Mesenteric fat pad (tissue), 1 donor: ENCODE results near the gene SEPTIN3. TPM values are rescaled to one million over a fixed set of nuclear protein-coding genes. Genes with fewer than 3 reads are reported as not detected.
"Not testable (repeated sequence)": the region's sequence is repeated elsewhere in the genome, so short reads cannot be mapped to it uniquely, and the experiment has no call there.

Experiments used
- DNase-seq: peaks from one replicate; pipeline ENCODE4 v3.0.0-alpha.2; 2020; ENCODE audit warnings: low spot score
- total RNA-seq: library from RNA; stranded (reverse); fragmentation: NEBNext Ultra II Directional; extraction: Animal tissue kit (Norgen Biotek cat#: 25700); gene quantifications from one replicate; pipeline ENCODE4 v1.2.1, GENCODE V29; 2021
- donor health status: DM: yes; HTN: yes; CAD: no.

The SEPTIN3 gene
- total RNA-seq, 1 donor from 2014 or later: 0.55 TPM

GRCh38 chr22:41940832-41941765 is 28.1 kb upstream of the SEPTIN3 start:
- DNase-seq: peak; percentile 92

GRCh38 chr22:41943661-41944209 is 25.5 kb upstream of the SEPTIN3 start:
- no peak for DNase-seq

GRCh38 chr22:41946629-41947423 is 22.4 kb upstream of the SEPTIN3 start, which contains the start of gene CENPM:
TSS of gene CENPM (minus strand) at chr22:41947152. CDS start at chr22:41947076, 76 bp downstream.
- peak; percentile 94 for DNase-seq

GRCh38 chr22:41947424-41948080 is 21.7 kb upstream of the SEPTIN3 start:
- no peak for DNase-seq

- no peak for DNase-seq
Measured at GRCh38 chr22:41948142-41948541, 21.1 kb upstream of the SEPTIN3 start.

- not testable (repeated sequence) for DNase-seq
Measured at GRCh38 chr22:41948928-41949296, 20.3 kb upstream of the SEPTIN3 start.

- DNase-seq: no peak
Measured at GRCh38 chr22:41949297-41949965, 19.8 kb upstream of the SEPTIN3 start.

- no peak for DNase-seq
Measured at GRCh38 chr22:41951898-41952474, 17.3 kb upstream of the SEPTIN3 start, which contains the start of gene SMIM45. TSS of gene SMIM45 (plus strand) at chr22:41952150.

GRCh38 chr22:41952713-41953112 is 16.5 kb upstream of the SEPTIN3 start:
- no peak for DNase-seq

GRCh38 chr22:41957941-41958556 is 11.2 kb upstream of the SEPTIN3 start:
- no peak for DNase-seq

GRCh38 chr22:41963453-41964111 is 5.7 kb upstream of the SEPTIN3 start:
- DNase-seq: no peak

- DNase-seq: no peak
Measured at GRCh38 chr22:41964112-41964491, 5.1 kb upstream of the SEPTIN3 start.

- no peak for DNase-seq
Measured at GRCh38 chr22:41966225-41966606, 3.0 kb upstream of the SEPTIN3 start.

- no peak for DNase-seq
Measured at GRCh38 chr22:41966607-41967240, 2.5 kb upstream of the SEPTIN3 start.

- DNase-seq: no peak
Measured at GRCh38 chr22:41968601-41969000, 642 bp upstream of the SEPTIN3 start.

GRCh38 chr22:41970601-41971000 is 1.4 kb downstream of the SEPTIN3 start:
- no peak for DNase-seq

GRCh38 chr22:41971431-41971830 is 2.2 kb downstream of the SEPTIN3 start:
- DNase-seq: no peak

- DNase-seq: no peak
Measured at GRCh38 chr22:41974691-41975290, 5.5 kb downstream of the SEPTIN3 start.
